ENCODE results near the gene GZF1. TPM values are rescaled to one million over a fixed set of nuclear protein-coding genes. Genes with fewer than 3 reads are reported as not detected.
"Not testable (repeated sequence)": the region's sequence is repeated elsewhere in the genome, so short reads cannot be mapped to it uniquely, and the experiment has no call there.

GZF1 gene
- total RNA-seq, 2 donors from 2014 or later, result 12.2 to 15.5 TPM

- no peak for DNase-seq
- Mint-ChIP-seq H3K27me3 (ENCODE audit: insufficient read depth) (no peaks in the 10 kb centered on the region), H3K27ac (no peak overlapping the region), H3K36me3 (ENCODE audit: low read depth) (no peaks in the 10 kb centered on the region), H3K9me3 (peaks cover 2% of the 10 kb centered on the region), H3K4me1 (peaks cover 16% of the 10 kb centered on the region), H3K4me3 (no peak overlapping the region)
- Histone ChIP-seq H3K27me3 (ENCODE audit: control insufficient read depth, insufficient read depth, low read length, poor library complexity, severe bottlenecking) (no peaks in the 10 kb centered on the region), H3K9ac (ENCODE audit: extremely low read depth, low read length, poor library complexity, severe bottlenecking) (no peak overlapping the region), H3K4me3 (ENCODE audit: low read length) (no peak overlapping the region), H3K36me3 (ENCODE audit: control insufficient read depth, insufficient read depth, low read length) (no peaks in the 10 kb centered on the region), H3K27ac (ENCODE audit: low read depth, low read length) (no peak overlapping the region), H3K4me1 (ENCODE audit: control insufficient read depth, insufficient read depth, low read length) (peaks cover 3% of the 10 kb centered on the region), H3K9me3 (ENCODE audit: control insufficient read depth, low read length) (no peaks in the 10 kb centered on the region)
- TF ChIP-seq, protein P1, sequence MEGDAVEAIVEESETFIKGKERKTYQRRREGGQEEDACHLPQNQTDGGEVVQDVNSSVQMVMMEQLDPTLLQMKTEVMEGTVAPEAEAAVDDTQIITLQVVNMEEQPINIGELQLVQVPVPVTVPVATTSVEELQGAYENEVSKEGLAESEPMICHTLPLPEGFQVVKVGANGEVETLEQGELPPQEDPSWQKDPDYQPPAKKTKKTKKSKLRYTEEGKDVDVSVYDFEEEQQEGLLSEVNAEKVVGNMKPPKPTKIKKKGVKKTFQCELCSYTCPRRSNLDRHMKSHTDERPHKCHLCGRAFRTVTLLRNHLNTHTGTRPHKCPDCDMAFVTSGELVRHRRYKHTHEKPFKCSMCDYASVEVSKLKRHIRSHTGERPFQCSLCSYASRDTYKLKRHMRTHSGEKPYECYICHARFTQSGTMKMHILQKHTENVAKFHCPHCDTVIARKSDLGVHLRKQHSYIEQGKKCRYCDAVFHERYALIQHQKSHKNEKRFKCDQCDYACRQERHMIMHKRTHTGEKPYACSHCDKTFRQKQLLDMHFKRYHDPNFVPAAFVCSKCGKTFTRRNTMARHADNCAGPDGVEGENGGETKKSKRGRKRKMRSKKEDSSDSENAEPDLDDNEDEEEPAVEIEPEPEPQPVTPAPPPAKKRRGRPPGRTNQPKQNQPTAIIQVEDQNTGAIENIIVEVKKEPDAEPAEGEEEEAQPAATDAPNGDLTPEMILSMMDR (conservative IDR thresholded peaks at IDR 0.05), result no peak
- 88 to 94% methylated on average over 4 to 5 of the region's 5 CpGs for WGBS, 2 experiments (ENCODE audit: insufficient coverage in 1 of 2, insufficient read length in 1 of 2)
Observed at GRCh38 chr20:23344336-23344735, 17.6 kb upstream of the GZF1 start.

DNA sequence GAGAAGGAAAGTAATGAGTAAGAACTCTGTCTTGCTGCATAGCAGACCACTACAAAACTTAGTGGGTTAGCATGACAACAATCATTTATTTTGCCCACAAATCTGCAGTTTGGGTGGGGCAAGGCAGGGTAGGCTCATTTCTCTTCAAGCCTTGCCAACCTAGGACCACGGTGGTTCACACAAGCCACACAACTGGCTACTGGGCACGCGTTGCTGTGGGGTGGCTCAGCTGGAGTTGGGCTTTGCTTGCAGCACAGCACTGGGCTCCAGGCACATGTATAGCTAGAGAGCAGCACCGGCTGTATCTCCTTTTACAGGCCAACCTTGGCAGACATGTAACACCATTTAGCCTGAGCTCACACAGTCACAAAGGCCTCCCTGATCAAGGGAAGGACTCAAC, 16.0 kb upstream of the GZF1 start:
- Histone ChIP-seq H3K36me3 (ENCODE audit: control insufficient read depth, insufficient read depth, low read length) (no peaks in the 10 kb centered on the region), H3K4me1 (ENCODE audit: control insufficient read depth, insufficient read depth, low read length) (peaks cover 3% of the 10 kb centered on the region), H3K4me3 (ENCODE audit: low read length) (no peak overlapping the region), H3K9ac (ENCODE audit: extremely low read depth, low read length, poor library complexity, severe bottlenecking) (no peak overlapping the region), H3K27me3 (ENCODE audit: control insufficient read depth, insufficient read depth, low read length, poor library complexity, severe bottlenecking) (no peaks in the 10 kb centered on the region), H3K27ac (ENCODE audit: low read depth, low read length) (no peak overlapping the region), H3K9me3 (ENCODE audit: control insufficient read depth, low read length) (no peaks in the 10 kb centered on the region)
- Mint-ChIP-seq H3K27me3 (ENCODE audit: insufficient read depth) (no peaks in the 10 kb centered on the region), H3K9me3 (peaks cover 2% of the 10 kb centered on the region), H3K27ac (no peak overlapping the region), H3K4me1 (peaks cover 18% of the 10 kb centered on the region), H3K36me3 (ENCODE audit: low read depth) (no peaks in the 10 kb centered on the region), H3K4me3 (no peak overlapping the region)
- WGBS, 2 experiments (ENCODE audit: insufficient coverage in 1 of 2, insufficient read length in 1 of 2), result 95 to 96% methylated on average over 3 to 4 of the region's 4 CpGs
- DNase-seq, result no peak
- TF ChIP-seq, protein P1 (conservative IDR thresholded peaks at IDR 0.05), result no peak

DNA sequence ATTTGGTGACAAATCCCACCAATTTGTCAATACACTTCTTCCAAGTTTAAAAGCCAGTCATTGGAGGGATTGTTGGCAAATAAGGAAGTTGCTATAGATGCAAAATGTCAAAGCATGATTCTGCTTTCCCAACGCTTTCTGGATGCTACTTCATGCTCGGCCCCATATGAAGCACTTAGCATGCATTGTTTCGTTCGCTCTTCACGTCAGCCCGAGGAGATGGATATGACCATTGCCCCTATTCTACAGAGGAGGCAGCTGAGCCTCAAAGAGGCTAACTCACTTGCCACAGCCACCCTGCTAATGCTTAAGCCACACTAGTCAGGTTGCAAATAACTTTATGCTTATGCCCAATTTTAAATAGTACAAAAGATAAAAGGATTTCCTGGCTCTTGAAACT, 14.2 kb upstream of the GZF1 start:
- no peak for DNase-seq
- H3K27ac Mint-ChIP-seq, result no peak overlapping the region
- H3K27ac ChIP-seq (ENCODE audit: low read depth, low read length), result no peak overlapping the region
- TF ChIP-seq, protein P1 (conservative IDR thresholded peaks at IDR 0.05), result no peak
- H3K9me3 Mint-ChIP-seq, result peaks cover 2% of the 10 kb centered on the region
- peaks cover 3% of the 10 kb centered on the region for H3K4me1 ChIP-seq (ENCODE audit: control insufficient read depth, insufficient read depth, low read length)
- no peak overlapping the region for H3K9ac ChIP-seq (ENCODE audit: extremely low read depth, low read length, poor library complexity, severe bottlenecking)
- H3K27me3 ChIP-seq (ENCODE audit: control insufficient read depth, insufficient read depth, low read length, poor library complexity, severe bottlenecking), result no peaks in the 10 kb centered on the region
- no peaks in the 10 kb centered on the region for H3K36me3 ChIP-seq (ENCODE audit: control insufficient read depth, insufficient read depth, low read length)
- WGBS, 2 experiments (ENCODE audit: insufficient coverage in 1 of 2, insufficient read length in 1 of 2), result 94 to 97% methylated on average over 6 of the region's 6 CpGs
- H3K27me3 Mint-ChIP-seq (ENCODE audit: insufficient read depth), result no peaks in the 10 kb centered on the region
- H3K4me1 Mint-ChIP-seq, result peaks cover 18% of the 10 kb centered on the region
- H3K9me3 ChIP-seq (ENCODE audit: control insufficient read depth, low read length), result no peaks in the 10 kb centered on the region
- peaks cover under 1% of the 10 kb centered on the region for H3K36me3 Mint-ChIP-seq (ENCODE audit: low read depth)
- H3K4me3 Mint-ChIP-seq, result no peak overlapping the region
- no peak overlapping the region for H3K4me3 ChIP-seq (ENCODE audit: low read length)

DNA sequence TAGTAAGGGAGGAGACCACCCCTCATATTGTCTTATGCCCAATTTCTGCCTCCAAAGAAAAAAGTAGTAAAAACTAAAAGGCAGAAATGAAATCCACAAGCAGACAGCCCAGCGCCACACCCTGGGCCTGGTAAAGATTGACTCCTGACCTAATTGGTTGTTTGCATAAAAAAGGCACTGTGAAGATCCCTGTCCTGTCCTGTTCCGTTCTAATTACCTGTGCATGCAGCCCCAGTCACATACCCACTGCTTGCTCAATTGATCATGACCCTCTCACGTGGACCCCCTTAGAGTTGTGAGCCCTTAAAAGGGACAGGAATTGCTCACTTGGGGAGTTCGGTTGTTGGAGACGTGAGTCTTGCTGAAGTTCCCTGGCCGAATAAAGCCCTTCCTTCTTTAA, 13.5 kb upstream of the GZF1 start:
- H3K27ac Mint-ChIP-seq, result peak overlapping the region; percentile 27
- H3K4me1 ChIP-seq (ENCODE audit: control insufficient read depth, insufficient read depth, low read length); H3K27me3 Mint-ChIP-seq (ENCODE audit: insufficient read depth); H3K9me3 Mint-ChIP-seq; DNase-seq; H3K4me3 Mint-ChIP-seq; H3K9me3 ChIP-seq (ENCODE audit: control insufficient read depth, low read length); H3K27ac ChIP-seq (ENCODE audit: low read depth, low read length); H3K27me3 ChIP-seq (ENCODE audit: control insufficient read depth, insufficient read depth, low read length, poor library complexity, severe bottlenecking); H3K4me3 ChIP-seq (ENCODE audit: low read length); H3K9ac ChIP-seq (ENCODE audit: extremely low read depth, low read length, poor library complexity, severe bottlenecking); H3K36me3 ChIP-seq (ENCODE audit: control insufficient read depth, insufficient read depth, low read length); H3K36me3 Mint-ChIP-seq (ENCODE audit: low read depth): not testable (repeated sequence)
- 84 to 91% methylated on average over 5 to 6 of the region's 6 CpGs for WGBS, 2 experiments (ENCODE audit: insufficient coverage in 1 of 2, insufficient read length in 1 of 2)
- peaks cover 18% of the 10 kb centered on the region for H3K4me1 Mint-ChIP-seq

All from endodermal cell (in vitro differentiated cells).